A673 (cell line): Measurements from ENCODE around the gene ENTHD1.

Source experiments
- CTCF ChIP-seq: fragments of 300-800, 200-600 bp; sonication (generic); conservative IDR thresholded peaks from 2 replicates; pipeline ENCODE4 v1.5.1; 2017; ENCODE audit warnings: low read depth, mild to moderate bottlenecking, antibody characterized with exemption, low read length, moderate library complexity, mixed read lengths
- EZH2 ChIP-seq: fragments of 200-600 bp; sonication (generic); IDR thresholded peaks from 2 replicates; pipeline ENCODE4 v1.6.1; 2017; ENCODE audit warnings: borderline replicate concordance, low read depth, mild to moderate bottlenecking, mixed read lengths, antibody characterized with exemption, low read length; ENCODE audit not compliant: poor library complexity, severe bottlenecking

- TF ChIP-seq CTCF (no peak), EZH2 (no peak)
These were observed 12.6 kb upstream of the ENTHD1 start for GRCh38 chr22:39906207-39906606.
